COR-L47 (cell line): Measurements from ENCODE around the gene STX16.

Experiments used
- DNase-seq: peaks from one replicate; lab custom pipeline; 2025; lab: John Stamatoyannopoulos, UW

The STX16 gene

GRCh38 chr20:58650776-58651558, at the start of gene STX16:
Gene STX16, plus strand, starts transcription at chr20:58651283. Its CDS starts 724 bp downstream, at chr20:58652007.
- DNase-seq, result peak; percentile 74

- DNase-seq, result no peak
Observed at GRCh38 chr20:58602124-58602523, 49.0 kb upstream of the STX16 start.

- no peak for DNase-seq
Observed at GRCh38 chr20:58603721-58604120, 47.4 kb upstream of the STX16 start.

GRCh38 chr20:58604128-58604881, 46.8 kb upstream of the STX16 start:
- no peak for DNase-seq

- DNase-seq, result no peak
Observed at GRCh38 chr20:58605292-58606065, 45.6 kb upstream of the STX16 start.

- DNase-seq, result no peak
Observed at GRCh38 chr20:58606184-58606583, 44.9 kb upstream of the STX16 start.

GRCh38 chr20:58608096-58608840, 42.8 kb upstream of the STX16 start:
- DNase-seq, result no peak

GRCh38 chr20:58609026-58609425, 42.1 kb upstream of the STX16 start:
- DNase-seq, result no peak

- no peak for DNase-seq
Observed at GRCh38 chr20:58610071-58610800, 40.8 kb upstream of the STX16 start.

- no peak for DNase-seq
Observed at GRCh38 chr20:58610811-58611210, 40.3 kb upstream of the STX16 start.

- no peak for DNase-seq
Observed at GRCh38 chr20:58611236-58612030, 39.6 kb upstream of the STX16 start.

- DNase-seq, result no peak
Observed at GRCh38 chr20:58612121-58612691, 38.9 kb upstream of the STX16 start.

GRCh38 chr20:58613061-58613854, 37.8 kb upstream of the STX16 start:
- DNase-seq, result no peak

- DNase-seq, result no peak
Observed at GRCh38 chr20:58614366-58614765, 36.7 kb upstream of the STX16 start.

- no peak for DNase-seq
Observed at GRCh38 chr20:58614984-58615760, 35.9 kb upstream of the STX16 start.

GRCh38 chr20:58616411-58616810, 34.7 kb upstream of the STX16 start:
- DNase-seq, result no peak

GRCh38 chr20:58617158-58617557, 33.9 kb upstream of the STX16 start:
- no peak for DNase-seq

- DNase-seq, result no peak
Observed at GRCh38 chr20:58618351-58619076, 32.6 kb upstream of the STX16 start.
